SU-DHL-6 (cell line): Measurements from ENCODE around the gene MGAT2.

Experiments used
- EZH2phosphoT487 ChIP-seq: fragments of 200-600 bp; sonication (generic), shearing (Covaris generic); conservative IDR thresholded peaks from 2 replicates; pipeline ENCODE4 v1.6.1; 2018; ENCODE audit warnings: mild to moderate bottlenecking, antibody characterized with exemption, low read length, moderate library complexity, mixed read lengths
- TF ChIP-seq, protein P1 (sequence below): fragments of 200-600 bp; sonication (generic); IDR thresholded peaks from one replicate; pipeline ENCODE4 v1.5.1; 2017; ENCODE audit warnings: antibody characterized with exemption, mild to moderate bottlenecking, low read length, moderate library complexity; ENCODE audit not compliant: insufficient read depth, poor library complexity, severe bottlenecking

DNA sequence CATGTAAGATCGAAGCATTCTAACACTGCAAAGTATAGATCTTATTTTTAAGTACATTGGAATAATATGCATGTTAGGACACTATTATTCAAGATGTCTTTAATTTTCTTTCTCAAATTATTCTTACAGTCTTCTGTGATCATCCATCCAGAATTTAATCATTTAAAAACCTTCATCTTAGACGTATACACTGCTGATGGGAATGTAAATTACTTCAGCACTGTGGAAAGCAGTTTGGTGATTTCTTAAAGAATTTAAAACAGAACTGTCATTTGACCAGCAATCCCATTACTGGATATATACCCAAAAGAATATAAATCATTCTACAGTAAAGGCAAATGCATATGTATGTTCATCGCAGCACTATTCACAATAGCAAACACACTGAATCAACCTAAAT is 31.2 kb upstream of the MGAT2 start:
- TF ChIP-seq, protein P1, sequence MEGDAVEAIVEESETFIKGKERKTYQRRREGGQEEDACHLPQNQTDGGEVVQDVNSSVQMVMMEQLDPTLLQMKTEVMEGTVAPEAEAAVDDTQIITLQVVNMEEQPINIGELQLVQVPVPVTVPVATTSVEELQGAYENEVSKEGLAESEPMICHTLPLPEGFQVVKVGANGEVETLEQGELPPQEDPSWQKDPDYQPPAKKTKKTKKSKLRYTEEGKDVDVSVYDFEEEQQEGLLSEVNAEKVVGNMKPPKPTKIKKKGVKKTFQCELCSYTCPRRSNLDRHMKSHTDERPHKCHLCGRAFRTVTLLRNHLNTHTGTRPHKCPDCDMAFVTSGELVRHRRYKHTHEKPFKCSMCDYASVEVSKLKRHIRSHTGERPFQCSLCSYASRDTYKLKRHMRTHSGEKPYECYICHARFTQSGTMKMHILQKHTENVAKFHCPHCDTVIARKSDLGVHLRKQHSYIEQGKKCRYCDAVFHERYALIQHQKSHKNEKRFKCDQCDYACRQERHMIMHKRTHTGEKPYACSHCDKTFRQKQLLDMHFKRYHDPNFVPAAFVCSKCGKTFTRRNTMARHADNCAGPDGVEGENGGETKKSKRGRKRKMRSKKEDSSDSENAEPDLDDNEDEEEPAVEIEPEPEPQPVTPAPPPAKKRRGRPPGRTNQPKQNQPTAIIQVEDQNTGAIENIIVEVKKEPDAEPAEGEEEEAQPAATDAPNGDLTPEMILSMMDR = no peak
- no peak for TF ChIP-seq EZH2phosphoT487
